Neural progenitor cell (in vitro differentiated cells): ENCODE data around the gene ATG5.

Source experiments
- EZH2 ChIP-seq: fragments of 200-600 bp; sonication (generic); IDR thresholded peaks from 2 replicates; pipeline ENCODE4 v1.6.1; 2017; ENCODE audit warnings: antibody characterized with exemption, mild to moderate bottlenecking, moderate library complexity
- TF ChIP-seq, protein P1 (sequence below): fragments of 200-600 bp; sonication (generic); IDR thresholded peaks from 2 replicates; pipeline ENCODE4 v1.5.1; 2017; ENCODE audit warnings: antibody characterized with exemption, mild to moderate bottlenecking

GRCh38 chr6:106154326-106154725 lies 171.2 kb downstream of the ATG5 start:
- TF ChIP-seq, protein P1, sequence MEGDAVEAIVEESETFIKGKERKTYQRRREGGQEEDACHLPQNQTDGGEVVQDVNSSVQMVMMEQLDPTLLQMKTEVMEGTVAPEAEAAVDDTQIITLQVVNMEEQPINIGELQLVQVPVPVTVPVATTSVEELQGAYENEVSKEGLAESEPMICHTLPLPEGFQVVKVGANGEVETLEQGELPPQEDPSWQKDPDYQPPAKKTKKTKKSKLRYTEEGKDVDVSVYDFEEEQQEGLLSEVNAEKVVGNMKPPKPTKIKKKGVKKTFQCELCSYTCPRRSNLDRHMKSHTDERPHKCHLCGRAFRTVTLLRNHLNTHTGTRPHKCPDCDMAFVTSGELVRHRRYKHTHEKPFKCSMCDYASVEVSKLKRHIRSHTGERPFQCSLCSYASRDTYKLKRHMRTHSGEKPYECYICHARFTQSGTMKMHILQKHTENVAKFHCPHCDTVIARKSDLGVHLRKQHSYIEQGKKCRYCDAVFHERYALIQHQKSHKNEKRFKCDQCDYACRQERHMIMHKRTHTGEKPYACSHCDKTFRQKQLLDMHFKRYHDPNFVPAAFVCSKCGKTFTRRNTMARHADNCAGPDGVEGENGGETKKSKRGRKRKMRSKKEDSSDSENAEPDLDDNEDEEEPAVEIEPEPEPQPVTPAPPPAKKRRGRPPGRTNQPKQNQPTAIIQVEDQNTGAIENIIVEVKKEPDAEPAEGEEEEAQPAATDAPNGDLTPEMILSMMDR, result no peak
- TF ChIP-seq EZH2, result no peak
